Non-pigmented ciliary epithelial cell (primary cell): ENCODE measurements around the gene COMMD2.
A peak's percentile ranks its signal among the peaks of the same experiment; 100 is the strongest.

Source experiments
- DNase-seq: peaks from one replicate; pipeline ENCODE4 v3.0.0-alpha.2; 2010; ENCODE audit warnings: low read depth

The COMMD2 gene

DNA sequence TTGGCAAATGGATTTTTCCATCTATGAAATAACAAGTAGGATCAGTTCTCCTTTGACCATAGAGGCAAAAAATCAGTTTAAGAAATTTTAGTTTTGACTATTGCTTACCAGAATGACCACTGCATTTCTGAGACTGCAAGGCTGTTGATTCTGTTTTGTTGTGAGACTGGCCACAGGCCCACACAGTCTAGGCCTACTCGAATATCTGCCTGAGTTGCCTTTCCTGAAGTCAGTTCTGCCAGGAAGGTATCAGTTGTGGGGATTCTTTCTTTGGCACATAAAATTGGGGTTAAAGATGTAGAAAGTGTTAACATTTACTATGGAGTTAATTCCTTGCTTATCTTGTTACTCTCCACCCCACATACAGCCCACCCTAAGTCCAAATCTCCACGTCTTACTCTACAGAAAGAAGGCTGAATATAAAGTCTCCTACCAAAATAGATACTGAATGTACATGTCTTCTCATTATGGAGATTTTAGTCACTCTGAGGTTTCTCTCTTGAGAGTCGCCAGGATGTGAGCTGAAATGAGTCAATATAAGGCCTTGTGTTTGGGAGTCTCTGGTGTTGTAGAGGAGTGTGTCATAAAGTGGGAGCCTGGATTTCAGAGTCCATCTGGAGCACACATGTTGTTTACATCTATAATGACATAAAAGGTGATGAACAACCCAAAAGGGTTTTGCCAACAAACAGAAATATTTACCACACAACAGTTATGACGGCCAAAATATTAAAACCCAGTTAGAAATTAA lies 49.4 kb downstream of the COMMD2 start:
- peak; percentile 81 for DNase-seq

DNA sequence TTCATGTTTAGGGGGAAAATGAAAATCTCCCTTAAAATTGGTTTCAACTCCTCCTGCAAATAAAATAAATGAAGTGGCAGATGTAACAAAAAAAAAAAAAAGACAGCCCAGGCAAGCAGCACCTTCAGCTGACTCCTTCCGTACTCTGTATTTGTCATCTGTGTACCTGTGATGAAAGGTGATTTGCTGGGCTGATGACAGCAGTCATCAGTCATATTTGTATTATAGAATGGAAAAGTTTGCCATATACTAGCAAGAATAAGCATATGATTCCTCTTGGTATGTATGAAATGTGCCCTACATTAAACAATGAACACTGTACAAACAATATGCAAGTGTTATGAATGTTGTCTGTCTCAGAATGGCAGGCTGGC lies 50.3 kb downstream of the COMMD2 start:
- DNase-seq: no peak

DNA sequence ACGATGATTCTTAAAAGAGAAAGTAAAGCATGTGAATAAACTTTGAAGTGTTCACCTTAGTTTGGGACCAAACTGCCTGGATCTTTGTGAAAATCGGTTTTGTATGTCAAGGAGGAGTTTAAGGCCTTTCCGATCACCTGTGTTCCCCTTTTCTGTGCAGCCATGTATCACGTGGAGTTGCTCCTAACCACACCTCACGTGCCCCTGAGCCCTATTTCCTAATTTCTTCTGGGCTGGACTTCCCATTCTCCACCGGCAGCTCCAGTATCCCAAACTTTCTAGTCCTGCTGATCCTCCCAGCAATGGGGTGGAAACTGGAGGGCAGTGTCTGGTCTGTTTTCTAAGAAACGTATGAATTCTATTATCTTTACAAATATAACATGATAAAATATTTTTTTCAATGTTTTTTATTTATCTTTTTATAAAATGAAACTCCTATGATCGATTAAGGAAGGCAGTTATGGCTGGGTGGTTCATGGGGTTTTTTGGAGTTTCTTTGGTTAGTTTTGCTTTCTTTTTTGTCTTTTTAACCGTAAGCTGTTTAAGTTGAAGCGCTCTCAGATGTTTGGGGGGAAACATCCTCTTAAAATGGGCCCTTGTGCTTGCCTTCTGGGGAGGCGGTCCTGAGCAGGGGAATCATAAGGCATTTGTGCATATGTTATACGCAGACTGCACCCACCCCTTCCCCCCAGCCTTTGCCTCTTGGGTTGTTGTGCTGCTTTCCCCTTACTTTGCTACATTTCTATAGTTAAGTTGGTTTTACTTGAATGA lies 50.9 kb downstream of the COMMD2 start:
- DNase-seq: no peak
